Measurements from ENCODE around the gene PLA2G4D.

Gene PLA2G4D

GRCh38 chr15:42069496-42070278 is 24.7 kb downstream of the PLA2G4D start:
- no peak for DNase-seq

GRCh38 chr15:42069025-42069424 is 25.3 kb downstream of the PLA2G4D start:
- no peak for DNase-seq

DNA sequence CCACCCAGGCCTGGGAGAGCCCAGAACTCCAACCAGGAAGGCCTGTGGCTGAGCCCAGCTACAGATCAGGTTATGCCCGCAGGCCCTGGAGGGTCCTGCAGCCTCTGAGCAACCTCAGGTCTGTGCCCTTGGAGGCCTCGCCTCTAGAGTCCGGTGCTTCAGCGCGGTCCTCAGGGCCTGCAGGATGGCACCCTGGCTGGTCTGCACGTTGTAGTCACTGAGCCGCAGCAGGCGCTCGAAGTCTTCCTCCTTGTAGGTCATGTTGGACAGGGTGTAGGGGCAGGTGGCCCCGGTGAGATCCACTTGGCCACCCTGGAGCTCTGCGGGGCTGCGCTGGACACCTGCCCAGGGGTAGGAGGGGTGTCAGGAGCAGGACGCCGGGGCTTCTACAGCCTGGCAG is 25.8 kb downstream of the PLA2G4D start:
- DNase-seq, result no peak

DNA sequence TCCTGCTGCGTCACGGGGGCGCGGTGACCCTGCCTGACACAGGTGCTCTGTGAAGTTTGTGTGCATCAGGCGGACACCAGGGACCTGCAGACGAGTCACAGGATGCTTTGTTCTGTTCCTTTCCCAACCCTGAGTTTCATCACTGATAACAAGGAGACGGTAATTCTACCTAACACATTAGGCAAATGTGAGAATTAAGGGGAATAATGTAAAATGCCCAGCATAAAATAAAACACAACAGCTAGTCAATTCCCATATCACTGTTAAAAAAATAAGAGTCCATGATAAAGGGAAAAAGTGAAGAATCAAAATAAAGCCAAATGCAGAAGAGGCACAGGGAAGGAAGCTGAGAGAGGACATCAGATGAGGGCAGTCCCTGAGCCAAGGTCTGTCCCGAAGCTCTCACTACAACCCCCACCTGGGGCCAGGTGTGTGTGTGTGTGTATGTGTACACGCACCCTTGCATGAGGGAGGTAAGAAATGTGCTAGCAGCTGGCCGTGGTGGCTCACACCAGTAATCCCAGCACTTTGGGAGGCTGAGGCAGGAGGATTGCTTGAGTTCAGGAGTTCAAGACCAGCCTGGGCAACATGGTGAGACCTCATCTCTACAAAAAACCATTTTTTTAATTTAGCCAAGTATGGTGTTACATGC is 27.5 kb downstream of the PLA2G4D start:
- no peak for DNase-seq

- no peak for DNase-seq
Measured at GRCh38 chr15:42065468-42065867, 28.9 kb downstream of the PLA2G4D start.

DNA sequence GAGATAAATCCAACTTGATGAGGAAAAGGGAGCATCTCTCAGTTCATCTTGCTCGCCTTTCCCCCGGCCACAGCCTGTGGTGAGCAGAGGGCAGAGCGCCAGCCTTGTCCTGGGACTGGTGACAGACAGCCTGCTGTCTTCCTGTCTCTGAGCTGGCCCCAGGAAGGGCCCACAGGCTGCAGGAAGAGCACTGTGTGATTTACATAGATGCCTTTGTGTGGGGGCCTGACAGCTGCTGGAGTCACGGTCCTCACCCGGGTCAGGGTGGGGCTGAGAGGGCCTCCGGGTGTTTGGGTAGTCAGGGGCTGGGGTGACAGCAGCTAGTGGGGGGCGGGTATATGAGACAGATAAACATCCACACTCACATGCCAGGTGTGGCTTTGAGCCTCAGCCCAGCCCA is 29.3 kb downstream of the PLA2G4D start:
- DNase-seq, result no peak

DNA sequence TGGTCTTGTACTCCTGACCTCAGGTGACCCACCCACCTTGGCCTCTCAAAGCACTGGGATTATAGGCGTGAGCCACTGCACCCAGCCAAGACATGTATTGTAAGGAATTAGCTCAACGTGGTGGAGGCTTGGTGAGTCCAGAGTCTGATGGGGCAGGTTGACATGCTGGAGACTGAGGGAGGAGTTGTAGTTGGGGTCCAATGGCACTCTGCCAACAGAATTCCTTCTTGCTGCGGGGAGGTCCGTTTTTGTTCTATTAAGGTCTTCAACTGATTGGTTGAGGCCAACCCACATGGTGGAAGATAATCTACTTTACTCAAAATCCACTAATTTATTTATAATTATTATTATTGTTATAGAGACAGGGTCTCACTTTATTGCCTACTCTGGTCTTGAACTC is 30.1 kb downstream of the PLA2G4D start:
- DNase-seq, result no peak

- DNase-seq, result no peak
Measured at GRCh38 chr15:42063122-42063848, 31.1 kb downstream of the PLA2G4D start.

GRCh38 chr15:42062284-42062806 is 32.0 kb downstream of the PLA2G4D start:
- no peak for DNase-seq

DNA sequence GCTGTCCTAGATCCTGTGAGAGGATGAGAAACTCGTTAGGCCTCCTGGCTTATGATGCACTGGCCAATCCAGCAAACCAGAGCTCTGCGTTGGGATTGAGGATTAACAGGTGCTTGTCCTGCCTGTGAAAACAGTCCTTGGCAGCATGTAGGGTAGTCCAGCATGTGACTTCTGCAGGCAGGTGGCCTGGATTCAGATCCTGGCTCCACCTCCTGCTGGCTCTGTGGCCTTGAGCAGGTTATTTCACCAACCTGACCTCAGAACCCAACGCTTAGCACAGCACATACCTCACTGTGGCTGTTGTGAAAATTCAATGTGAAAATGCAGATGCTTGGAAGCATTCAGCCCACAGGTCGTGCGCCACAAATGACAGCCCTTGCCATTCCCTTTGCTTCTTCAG is 33.6 kb downstream of the PLA2G4D start:
- no peak for DNase-seq

GRCh38 chr15:42060477-42060763 is 33.9 kb downstream of the PLA2G4D start:
- DNase-seq, result no peak

- no peak for DNase-seq
Measured at GRCh38 chr15:42059661-42060476, 34.5 kb downstream of the PLA2G4D start.

DNA sequence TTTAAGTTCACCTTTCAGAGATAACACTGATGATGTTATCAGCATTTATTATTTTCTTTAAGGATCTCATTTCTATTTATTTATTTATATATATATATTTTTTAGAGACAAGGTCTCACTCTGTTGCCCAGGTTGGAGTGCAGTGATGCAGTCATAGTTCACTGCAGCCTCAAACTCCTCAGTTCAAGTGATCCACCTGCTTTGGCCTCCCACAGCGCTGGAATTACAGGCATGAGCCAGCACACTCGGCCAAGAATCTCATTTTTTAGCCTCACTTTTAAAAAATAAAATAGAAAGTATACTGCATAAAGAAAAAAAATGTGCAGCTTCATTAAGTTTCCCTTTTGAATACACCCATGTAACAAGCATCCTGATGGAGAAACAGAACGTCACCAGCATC is 35.6 kb downstream of the PLA2G4D start:
- DNase-seq, result no peak

DNA sequence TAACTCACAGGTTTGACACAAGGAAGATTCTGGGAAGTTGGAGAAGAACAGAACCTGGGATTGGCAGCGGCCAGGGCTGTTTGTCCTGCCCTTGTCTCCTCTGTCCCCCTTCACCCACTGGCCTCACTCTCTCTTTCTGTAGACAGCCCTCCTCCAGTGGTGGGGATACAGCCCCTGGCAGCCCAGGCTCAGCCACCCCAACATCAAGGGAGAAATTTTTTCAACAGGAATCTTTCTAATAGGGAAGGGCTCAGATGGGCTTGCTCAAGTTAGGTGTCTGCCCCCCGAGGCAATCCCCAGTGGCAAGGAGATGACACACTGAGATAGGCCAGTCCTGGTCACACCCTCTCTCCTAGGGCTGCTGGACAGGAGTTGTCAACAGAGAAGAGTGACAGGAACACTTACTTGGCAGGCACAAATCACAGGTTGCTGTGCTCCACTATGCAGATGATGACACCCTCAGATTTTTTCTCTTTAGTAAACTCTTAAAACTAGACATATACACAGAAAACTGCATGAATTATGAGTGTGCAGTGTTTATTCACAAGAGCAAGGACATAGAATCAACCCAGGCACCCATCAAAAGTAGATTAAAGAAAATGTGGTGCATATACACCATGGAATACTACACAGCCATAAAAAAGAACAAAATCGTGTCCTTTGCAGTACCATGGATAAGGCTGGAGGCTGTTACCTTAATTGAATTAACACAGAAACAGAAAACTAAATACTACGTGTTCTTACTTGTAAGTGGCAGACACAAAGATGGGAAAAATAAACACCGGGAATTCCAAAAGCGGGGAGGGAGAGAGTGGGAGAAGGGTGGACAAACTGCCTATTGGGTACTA is 36.3 kb downstream of the PLA2G4D start:
- no peak for DNase-seq

DNA sequence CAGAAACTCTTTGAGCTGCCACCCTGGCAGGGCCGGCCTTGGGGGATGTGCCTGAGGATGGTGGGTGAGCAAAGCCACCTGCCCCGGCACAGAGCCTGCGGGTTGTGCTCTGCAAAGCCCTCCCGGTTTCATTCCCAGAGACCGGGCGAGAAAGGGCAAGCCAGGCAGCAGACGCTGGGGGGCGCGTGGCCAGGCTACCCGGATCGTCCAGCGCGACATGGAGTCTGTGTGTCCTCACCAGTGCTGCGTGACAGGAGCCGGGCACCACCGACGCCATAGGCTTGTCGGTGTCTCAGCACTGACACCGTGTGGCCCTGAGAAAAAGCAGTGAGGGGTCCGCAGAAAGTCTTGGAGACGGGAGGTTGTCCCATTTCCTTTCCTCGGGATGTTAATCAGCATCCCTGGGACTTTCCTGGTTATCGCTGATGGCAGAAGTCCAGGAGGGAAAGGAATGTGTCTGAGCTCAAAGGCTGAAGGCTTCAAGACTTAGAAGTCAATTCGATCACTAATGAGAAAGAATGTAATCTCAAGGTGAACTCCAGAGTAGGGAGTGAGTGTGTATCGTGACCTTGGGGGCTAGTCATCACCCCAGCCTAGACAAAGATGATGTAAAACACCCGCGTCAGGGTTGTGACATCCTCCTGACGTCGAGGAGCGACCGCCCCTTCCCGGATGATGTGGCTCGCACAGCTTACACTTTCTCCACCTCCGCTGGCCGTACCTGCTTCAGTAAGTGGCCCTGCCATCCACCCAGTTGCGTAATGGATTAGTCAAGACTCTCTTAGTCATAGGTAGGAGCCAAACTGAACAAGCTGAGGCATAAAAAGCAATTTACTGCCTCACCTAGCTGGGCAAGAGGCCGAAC is 37.2 kb downstream of the PLA2G4D start:
- DNase-seq, result peak; percentile 76

DNA sequence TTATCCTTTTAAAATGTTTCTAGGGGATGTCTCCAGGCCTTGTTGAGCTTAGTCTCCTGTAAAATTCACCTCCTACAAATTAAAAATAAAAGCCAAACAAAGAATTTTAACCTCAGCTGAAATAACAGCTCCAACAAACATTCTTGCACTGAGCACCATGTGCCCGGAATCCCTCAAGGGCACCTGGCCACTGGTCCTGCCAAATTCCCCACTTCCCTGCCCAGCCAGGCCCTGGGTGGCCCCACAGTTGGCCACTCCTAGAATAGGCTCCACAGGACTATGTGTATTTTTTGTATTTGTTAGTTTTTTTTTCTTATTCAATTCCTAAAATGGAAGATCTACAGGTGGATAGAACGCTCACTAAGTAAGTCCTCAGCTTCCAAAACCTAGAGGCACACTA is 40.4 kb downstream of the PLA2G4D start:
- DNase-seq, result no peak

DNA sequence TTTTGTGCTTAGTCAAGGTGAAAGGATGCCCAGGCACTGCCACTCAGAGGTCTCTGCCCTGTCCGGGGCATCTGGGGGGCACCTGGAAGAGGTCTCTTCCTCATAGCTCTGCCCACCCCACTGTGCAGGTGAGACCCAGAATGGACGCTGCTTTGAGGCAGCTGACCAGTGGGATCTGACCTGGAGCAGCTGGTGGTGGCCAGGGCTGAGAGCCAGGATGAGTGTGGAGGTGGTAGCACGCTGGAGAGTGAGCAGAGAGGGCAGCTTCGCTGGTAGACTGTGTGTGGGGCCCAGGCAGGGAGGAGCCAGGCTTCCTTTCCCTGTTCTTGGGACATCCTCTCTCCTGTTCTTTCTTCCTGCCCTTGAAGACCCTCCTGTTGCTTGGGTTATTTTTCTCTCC is 41.4 kb downstream of the PLA2G4D start:
- DNase-seq, result no peak

GRCh38 chr15:42050484-42051255 is 43.7 kb downstream of the PLA2G4D start:
- no peak for DNase-seq

DNA sequence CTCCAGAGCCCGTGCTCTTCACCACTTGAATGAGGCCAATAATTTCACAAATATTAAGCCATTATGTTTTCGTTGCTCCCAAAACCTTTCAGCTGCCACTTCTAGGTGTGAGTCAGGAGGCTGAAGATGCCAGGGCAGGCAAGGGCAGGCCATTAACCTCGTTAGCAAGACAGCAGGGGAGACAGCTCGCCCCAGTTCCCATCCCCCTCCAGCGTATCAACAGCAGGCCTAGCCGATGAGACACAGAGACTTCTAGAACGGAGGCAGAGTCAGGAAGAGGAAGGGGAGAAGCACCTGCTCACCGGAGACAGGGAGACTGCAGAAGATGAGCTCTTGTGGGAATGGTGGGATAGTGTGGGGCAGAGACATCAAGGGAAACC is 45.6 kb downstream of the PLA2G4D start:
- DNase-seq, result no peak

DNA sequence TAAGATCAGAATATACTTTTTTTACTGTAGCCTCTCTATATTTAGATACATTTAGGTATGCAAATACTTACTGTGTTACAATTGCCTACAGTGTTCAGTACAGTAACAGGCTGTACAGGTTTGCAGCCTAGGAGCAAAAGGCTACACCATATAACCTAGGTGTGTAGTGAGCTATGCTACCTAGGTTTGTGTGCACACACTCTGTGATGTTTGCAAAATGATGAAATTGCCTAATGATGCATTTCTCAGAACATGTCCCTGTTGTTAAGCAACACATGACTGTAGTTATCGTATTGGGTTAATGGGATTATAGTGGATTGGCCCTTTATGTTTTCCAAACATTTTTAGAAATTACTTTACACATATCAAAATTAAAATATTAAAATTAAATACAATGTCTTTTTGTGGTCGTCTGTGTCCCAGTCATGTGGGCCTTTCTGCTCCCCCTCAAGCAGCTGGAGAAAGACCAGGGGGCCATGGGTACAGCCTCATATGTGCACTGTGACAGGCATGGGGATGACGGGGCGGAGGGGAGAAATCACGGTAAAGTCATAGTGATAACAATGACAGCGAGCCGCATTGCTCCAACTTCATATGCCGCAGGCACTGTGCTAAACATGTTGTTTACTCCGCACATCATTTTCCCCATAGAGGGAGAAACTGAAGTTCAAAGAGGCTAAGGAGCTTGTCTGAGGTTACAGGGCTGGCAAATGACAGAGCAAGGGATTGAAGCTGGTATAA is 46.1 kb downstream of the PLA2G4D start:
- DNase-seq, result no peak
